ENCODE data around the gene TNFRSF1B. TPM values are rescaled to one million over a fixed set of nuclear protein-coding genes. Genes with fewer than 3 reads are reported as not detected.

TNFRSF1B gene
- total RNA-seq, 1 experiment from 2014 or later = 0.61 TPM

DNA sequence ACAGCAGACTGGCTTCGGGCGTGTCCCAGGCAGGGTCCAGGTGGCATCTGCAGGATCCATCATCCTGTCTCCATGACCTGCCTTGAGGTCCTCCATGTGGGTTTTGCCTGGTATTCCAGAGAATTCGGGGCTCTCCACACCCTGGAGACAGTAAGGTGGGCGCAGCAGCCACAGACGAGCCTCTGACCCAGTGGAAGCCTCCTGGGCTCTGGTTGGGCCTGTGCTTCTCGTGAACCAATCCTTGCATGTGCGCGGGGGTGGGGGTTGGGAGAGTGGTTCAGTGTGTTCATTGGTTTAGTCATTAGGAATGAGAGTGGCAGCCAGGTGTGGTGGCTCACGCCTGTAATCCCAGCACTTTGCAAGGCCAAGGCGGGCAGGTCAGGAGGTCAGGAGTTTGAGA, 32.1 kb upstream of the TNFRSF1B start:
- Histone ChIP-seq H3K4me3 (replicated peaks in 1 of 2; ENCODE audit: low read depth in 1 of 2, low read length in 2 of 2) (no peak overlapping the region), H3K36me3 (ENCODE audit: control insufficient read depth in 1 of 2, insufficient read depth in 2 of 2, low read length in 2 of 2) (no peaks in the 10 kb centered on the region), H3K79me2 (ENCODE audit: insufficient read depth, low read length) (no peaks in the 10 kb centered on the region), H4K20me1 (ENCODE audit: insufficient read depth) (no peaks in the 10 kb centered on the region), H2AFZ (ENCODE audit: low read depth, low read length, poor library complexity, severe bottlenecking) (no peak overlapping the region), H3K4me2 (ENCODE audit: low read length) (no peak overlapping the region), H3K27ac (ENCODE audit: low read depth, low read length) (no peak overlapping the region), H3K9me3 (ENCODE audit: control insufficient read depth in 1 of 2, insufficient read depth in 1 of 2, low read depth in 1 of 2, low read length in 2 of 2) (no peaks in the 10 kb centered on the region), H3K9ac (ENCODE audit: low read length) (no peak overlapping the region), H3K9me2 (ENCODE audit: insufficient read depth) (no peaks in the 10 kb centered on the region), H3K27me3 (ENCODE audit: insufficient read depth, low read length) (no peaks in the 10 kb centered on the region), H3K4me1 (ENCODE audit: control insufficient read depth in 1 of 2, insufficient read depth in 2 of 2, low read length in 2 of 2) (no peaks in the 10 kb centered on the region)
- TF ChIP-seq FOSL1 (IDR thresholded peaks at IDR 0.05; ENCODE audit: low read depth) (no peak), TCF7L2 (IDR thresholded peaks at IDR 0.05; ENCODE audit: borderline replicate concordance, extremely low read depth, insufficient read depth, insufficient read length) (no peak), CTCF (IDR thresholded peaks at IDR 0.05 in 2 of 3, conservative IDR thresholded peaks at IDR 0.05 in 1 of 3; ENCODE audit: borderline replicate concordance in 1 of 3, insufficient read depth in 1 of 3, low read depth in 2 of 3, low read length in 2 of 3) (no peak), ELF1 (IDR thresholded peaks at IDR 0.05; ENCODE audit: borderline replicate concordance, low read depth) (no peak), ZFX (IDR thresholded peaks at IDR 0.05) (no peak), ZNF274 (IDR thresholded peaks at IDR 0.05; ENCODE audit: low read depth, low read length) (no peak), YY1 (IDR thresholded peaks at IDR 0.05; ENCODE audit: extremely low read depth, insufficient replicate concordance, low read depth, low read length) (no peak)
- TF ChIP-seq, protein P1, sequence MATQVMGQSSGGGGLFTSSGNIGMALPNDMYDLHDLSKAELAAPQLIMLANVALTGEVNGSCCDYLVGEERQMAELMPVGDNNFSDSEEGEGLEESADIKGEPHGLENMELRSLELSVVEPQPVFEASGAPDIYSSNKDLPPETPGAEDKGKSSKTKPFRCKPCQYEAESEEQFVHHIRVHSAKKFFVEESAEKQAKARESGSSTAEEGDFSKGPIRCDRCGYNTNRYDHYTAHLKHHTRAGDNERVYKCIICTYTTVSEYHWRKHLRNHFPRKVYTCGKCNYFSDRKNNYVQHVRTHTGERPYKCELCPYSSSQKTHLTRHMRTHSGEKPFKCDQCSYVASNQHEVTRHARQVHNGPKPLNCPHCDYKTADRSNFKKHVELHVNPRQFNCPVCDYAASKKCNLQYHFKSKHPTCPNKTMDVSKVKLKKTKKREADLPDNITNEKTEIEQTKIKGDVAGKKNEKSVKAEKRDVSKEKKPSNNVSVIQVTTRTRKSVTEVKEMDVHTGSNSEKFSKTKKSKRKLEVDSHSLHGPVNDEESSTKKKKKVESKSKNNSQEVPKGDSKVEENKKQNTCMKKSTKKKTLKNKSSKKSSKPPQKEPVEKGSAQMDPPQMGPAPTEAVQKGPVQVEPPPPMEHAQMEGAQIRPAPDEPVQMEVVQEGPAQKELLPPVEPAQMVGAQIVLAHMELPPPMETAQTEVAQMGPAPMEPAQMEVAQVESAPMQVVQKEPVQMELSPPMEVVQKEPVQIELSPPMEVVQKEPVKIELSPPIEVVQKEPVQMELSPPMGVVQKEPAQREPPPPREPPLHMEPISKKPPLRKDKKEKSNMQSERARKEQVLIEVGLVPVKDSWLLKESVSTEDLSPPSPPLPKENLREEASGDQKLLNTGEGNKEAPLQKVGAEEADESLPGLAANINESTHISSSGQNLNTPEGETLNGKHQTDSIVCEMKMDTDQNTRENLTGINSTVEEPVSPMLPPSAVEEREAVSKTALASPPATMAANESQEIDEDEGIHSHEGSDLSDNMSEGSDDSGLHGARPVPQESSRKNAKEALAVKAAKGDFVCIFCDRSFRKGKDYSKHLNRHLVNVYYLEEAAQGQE (IDR thresholded peaks at IDR 0.05; ENCODE audit: low read depth) = no peak
- no TSS peak for BruUV-seq (replicated peaks)
- DNase-seq (ENCODE audit: low read depth, low spot score) = no peak
- ChIA-PET POLR2A (interaction anchor here (0.7 kb wide), 1 partner anchor 64 kb away, joined by 3 read pairs; no protein-coding TSS in a partner anchor), CTCF (no interaction called here), RAD21 (ENCODE audit: low non-redundant PET in 1 of 2, low total read pairs in 2 of 2, uncharacterized antibody in 2 of 2, unreplicated experiment in 2 of 2) (no interaction called here)
- no peak for ATAC-seq
- intact Hi-C loops (cut with micrococcal nuclease) = no loop called here
